H9 (cell line): ENCODE measurements around the gene PDE7B. TPM values are rescaled to one million over a fixed set of nuclear protein-coding genes. Genes with fewer than 3 reads are reported as not detected.

Experiments
- DNase-seq: peaks from one replicate; pipeline ENCODE4 v3.0.0-alpha.2; 2017
- H2AFZ ChIP-seq: one replicate; pipeline ENCODE4 v1.6.1; 2013; ENCODE audit warnings: mild to moderate bottlenecking, low read length, control low read depth, moderate library complexity
- H2AK5ac ChIP-seq: 2 replicates; pipeline ENCODE4 v1.6.1; 2013; ENCODE audit warnings: low read length, control low read depth, mixed read lengths; ENCODE audit not compliant: insufficient read length
- H2BK120ac ChIP-seq: one replicate; pipeline ENCODE4 v1.6.1; 2013; ENCODE audit warnings: low read depth, mild to moderate bottlenecking, low read length, control low read depth, inconsistent platforms; ENCODE audit not compliant: poor library complexity, severe bottlenecking
- H2BK12ac ChIP-seq: 2 replicates; pipeline ENCODE4 v1.6.1; 2013; ENCODE audit warnings: low read length, control low read depth, mixed read lengths, low read depth; ENCODE audit not compliant: insufficient read length
- H2BK15ac ChIP-seq: 2 replicates; pipeline ENCODE4 v1.6.1; 2013; ENCODE audit warnings: low read depth, low read length, control low read depth
- H2BK20ac ChIP-seq: one replicate; pipeline ENCODE4 v1.6.1; 2013; ENCODE audit warnings: low read depth, mild to moderate bottlenecking, low read length, control low read depth, inconsistent platforms; ENCODE audit not compliant: poor library complexity, severe bottlenecking
- H2BK5ac ChIP-seq: 2 replicates; pipeline ENCODE4 v1.6.1; 2013; ENCODE audit warnings: low read length, control low read depth, mixed read lengths; ENCODE audit not compliant: insufficient read length
- H3K14ac ChIP-seq: 2 replicates; pipeline ENCODE4 v1.6.1; 2013; ENCODE audit warnings: low read length, control low read depth; ENCODE audit not compliant: insufficient read depth
- H3K18ac ChIP-seq: 2 replicates; pipeline ENCODE4 v1.6.1; 2013; ENCODE audit warnings: low read depth, mild to moderate bottlenecking, mixed read lengths, low read length, control low read depth; ENCODE audit not compliant: insufficient read length
- H3K23ac ChIP-seq: 2 replicates; pipeline ENCODE4 v1.6.1; 2013; ENCODE audit warnings: low read length, control low read depth, mixed read lengths, low read depth; ENCODE audit not compliant: insufficient read length
- H3K23me2 ChIP-seq: 2 replicates; pipeline ENCODE4 v1.6.1; 2013; ENCODE audit warnings: low read depth, mild to moderate bottlenecking, mixed read lengths, low read length, control low read depth; ENCODE audit not compliant: insufficient read length, poor library complexity, severe bottlenecking
- H3K27ac ChIP-seq: 2 replicates; pipeline ENCODE4 v1.5.1; 2013; ENCODE audit warnings: low read length, control low read depth, mixed read lengths, low read depth; ENCODE audit not compliant: insufficient read length
- H3K27me3 ChIP-seq: 2 replicates; pipeline ENCODE4 v1.6.1; 2013; ENCODE audit warnings: low read length, control low read depth, inconsistent platforms; ENCODE audit not compliant: insufficient read depth
- H3K4ac ChIP-seq: 2 replicates; pipeline ENCODE4 v1.6.1; 2013; ENCODE audit warnings: low read depth, mild to moderate bottlenecking, control low read depth, inconsistent platforms, low read length, moderate library complexity
- H3K4me1 ChIP-seq: 2 replicates; pipeline ENCODE4 v1.6.1; 2013; ENCODE audit warnings: low read length, control low read depth, inconsistent platforms; ENCODE audit not compliant: insufficient read depth
- H3K4me2 ChIP-seq: 2 replicates; pipeline ENCODE4 v1.6.1; 2013; ENCODE audit warnings: low read length, control low read depth, mixed read lengths; ENCODE audit not compliant: insufficient read length, insufficient read depth
- H3K56ac ChIP-seq: 2 replicates; pipeline ENCODE4 v1.6.1; 2013; ENCODE audit warnings: low read depth, mild to moderate bottlenecking, mixed read lengths, low read length, control low read depth; ENCODE audit not compliant: insufficient read length
- H3K79me1 ChIP-seq: 2 replicates; pipeline ENCODE4 v1.6.1; 2013; ENCODE audit warnings: low read depth, mild to moderate bottlenecking, moderate library complexity, low read length, control low read depth, inconsistent platforms; ENCODE audit not compliant: insufficient read depth, poor library complexity, severe bottlenecking
- H3K79me2 ChIP-seq: 2 replicates; pipeline ENCODE4 v1.6.1; 2013; ENCODE audit warnings: low read length, control low read depth, inconsistent platforms; ENCODE audit not compliant: insufficient read depth
- H3K9ac ChIP-seq: 2 replicates; pipeline ENCODE4 v1.6.1; 2013; ENCODE audit warnings: low read length, control low read depth, mixed read lengths; ENCODE audit not compliant: insufficient read length; ENCODE audit errors: extremely low read depth
- H3K9me3 ChIP-seq: one replicate; pipeline ENCODE4 v1.6.1; 2013; ENCODE audit warnings: low read depth, low read length, inconsistent platforms; ENCODE audit not compliant: control insufficient read depth
- H3T11ph ChIP-seq: one replicate; pipeline ENCODE4 v1.6.1; 2013; ENCODE audit warnings: mild to moderate bottlenecking, low read length, control low read depth, inconsistent platforms
- H4K20me1 ChIP-seq: one replicate; pipeline ENCODE4 v1.6.1; 2013; ENCODE audit not compliant: control insufficient read depth, insufficient read length, insufficient read depth
- H4K5ac ChIP-seq: 2 replicates; pipeline ENCODE4 v1.6.1; 2013; ENCODE audit warnings: low read depth, mild to moderate bottlenecking, mixed read lengths, low read length, control low read depth; ENCODE audit not compliant: insufficient read length
- H4K8ac ChIP-seq: replicated peaks from 2 replicates; pipeline ENCODE4 v1.6.1; 2013; ENCODE audit warnings: low read length, control low read depth, mixed read lengths, low read depth; ENCODE audit not compliant: insufficient read length
- H4K91ac ChIP-seq: 2 replicates; pipeline ENCODE4 v1.6.1; 2013; ENCODE audit warnings: low read depth, mild to moderate bottlenecking, moderate library complexity, mixed read lengths, low read length, control low read depth; ENCODE audit not compliant: insufficient read length
- H3K27ac Mint-ChIP-seq, 3 experiments: 2 replicates in 2 of 3; 3 replicates in 1 of 3; pipeline ENCODE4 v1.8.0; 2020 to 2021; ENCODE audit warnings: mixed read lengths in 3 of 3, mild to moderate bottlenecking in 1 of 3, moderate library complexity in 1 of 3
- H3K27me3 Mint-ChIP-seq: 2 replicates; pipeline ENCODE4 v1.8.0; 2021; ENCODE audit warnings: low read depth, mild to moderate bottlenecking, moderate library complexity, mixed read lengths
- H3K36me3 Mint-ChIP-seq, 3 experiments: 2 replicates in 2 of 3; 3 replicates in 1 of 3; pipeline ENCODE4 v1.8.0; 2020 to 2021; ENCODE audit warnings: low read depth in 3 of 3, mixed read lengths in 3 of 3; ENCODE audit not compliant: insufficient read depth in 1 of 3
- H3K4me1 Mint-ChIP-seq, 2 experiments: 2 replicates each; pipeline ENCODE4 v1.8.0; 2020; ENCODE audit warnings: mixed read lengths in 2 of 2
- H3K4me3 Mint-ChIP-seq, 2 experiments: 2 replicates in 1 of 2; 3 replicates in 1 of 2; pipeline ENCODE4 v1.8.0; 2020 to 2021; ENCODE audit warnings: mild to moderate bottlenecking in 2 of 2, mixed read lengths in 2 of 2, moderate library complexity in 1 of 2
- H3K9me3 Mint-ChIP-seq, 2 experiments: 2 replicates in 1 of 2; 3 replicates in 1 of 2; pipeline ENCODE4 v1.8.0; 2020; ENCODE audit warnings: mild to moderate bottlenecking in 2 of 2, mixed read lengths in 2 of 2, moderate library complexity in 1 of 2
- WGBS: extraction: QIAGEN DNeasy Blood & Tissue Kit; methylation state at CpG from one replicate; pipeline ENCODE4 v1.1.7; 2013; ENCODE audit warnings: missing lambda C conversion rate, low lambda C conversion rate, mixed read lengths; ENCODE audit not compliant: insufficient read length; ENCODE audit errors: extremely low coverage; 5-methylcytosine and 5-hydroxymethylcytosine counted together
- total RNA-seq: library from RNA; stranded (reverse); gene quantifications from 2 replicates; pipeline ENCODE4 v1.2.1, GENCODE V29; 2021
- TF ChIP-seq, protein P1 (sequence below): fragments of 200-600 bp; sonication (generic); conservative IDR thresholded peaks from 3 replicates; pipeline ENCODE4 v1.8.0; 2021; ENCODE audit warnings: antibody characterized with exemption, mild to moderate bottlenecking

PDE7B gene
- total RNA-seq, 1 experiment from 2014 or later, result not detected

DNA sequence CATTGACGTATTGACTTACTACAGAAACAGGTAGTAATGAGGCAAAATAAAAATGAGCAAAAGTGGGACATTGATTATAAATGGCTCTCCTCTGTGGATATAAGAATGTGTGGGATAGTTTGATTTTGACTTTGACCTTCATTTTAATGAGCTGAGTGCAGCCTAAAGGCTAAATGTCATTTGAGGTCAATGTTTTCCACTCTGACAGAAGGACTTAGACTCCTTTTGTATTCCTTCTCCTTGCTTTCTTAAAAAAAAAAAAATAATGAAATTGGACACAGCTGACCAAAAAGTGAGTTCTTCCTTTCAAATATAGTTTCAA, 330.0 kb downstream of the PDE7B start:
- H4K91ac ChIP-seq, result no peak overlapping the region
- Mint-ChIP-seq H3K9me3 (no peaks in the 10 kb centered on the region), H3K4me3 (no peak overlapping the region), H3K4me1 (no peaks in the 10 kb centered on the region), H3K36me3 (no peaks in the 10 kb centered on the region), H3K27me3 (no peaks in the 10 kb centered on the region), H3K27ac (no peak overlapping the region)
- no peaks in the 10 kb centered on the region for H3K9me3 ChIP-seq
- no peak overlapping the region for H2BK5ac ChIP-seq
- no peak overlapping the region for H4K8ac ChIP-seq
- no peak overlapping the region for H3K56ac ChIP-seq
- H2AK5ac ChIP-seq, result no peak overlapping the region
- no peak overlapping the region for H3K4ac ChIP-seq
- DNase-seq, result no peak
- no peak overlapping the region for H3K14ac ChIP-seq
- no peak overlapping the region for H2AFZ ChIP-seq
- H3K79me1 ChIP-seq, result no peaks in the 10 kb centered on the region
- H3K4me2 ChIP-seq, result no peak overlapping the region
- H2BK20ac ChIP-seq, result no peak overlapping the region
- no peak overlapping the region for H3K23ac ChIP-seq
- no peak overlapping the region for H2BK120ac ChIP-seq
- H3K9ac ChIP-seq, result no peak overlapping the region
- no CpG with 5 or more reads among the region's 1 CpG for WGBS
- TF ChIP-seq, protein P1, sequence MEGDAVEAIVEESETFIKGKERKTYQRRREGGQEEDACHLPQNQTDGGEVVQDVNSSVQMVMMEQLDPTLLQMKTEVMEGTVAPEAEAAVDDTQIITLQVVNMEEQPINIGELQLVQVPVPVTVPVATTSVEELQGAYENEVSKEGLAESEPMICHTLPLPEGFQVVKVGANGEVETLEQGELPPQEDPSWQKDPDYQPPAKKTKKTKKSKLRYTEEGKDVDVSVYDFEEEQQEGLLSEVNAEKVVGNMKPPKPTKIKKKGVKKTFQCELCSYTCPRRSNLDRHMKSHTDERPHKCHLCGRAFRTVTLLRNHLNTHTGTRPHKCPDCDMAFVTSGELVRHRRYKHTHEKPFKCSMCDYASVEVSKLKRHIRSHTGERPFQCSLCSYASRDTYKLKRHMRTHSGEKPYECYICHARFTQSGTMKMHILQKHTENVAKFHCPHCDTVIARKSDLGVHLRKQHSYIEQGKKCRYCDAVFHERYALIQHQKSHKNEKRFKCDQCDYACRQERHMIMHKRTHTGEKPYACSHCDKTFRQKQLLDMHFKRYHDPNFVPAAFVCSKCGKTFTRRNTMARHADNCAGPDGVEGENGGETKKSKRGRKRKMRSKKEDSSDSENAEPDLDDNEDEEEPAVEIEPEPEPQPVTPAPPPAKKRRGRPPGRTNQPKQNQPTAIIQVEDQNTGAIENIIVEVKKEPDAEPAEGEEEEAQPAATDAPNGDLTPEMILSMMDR, result no peak
- H3T11ph ChIP-seq, result no peak overlapping the region
- H2BK15ac ChIP-seq, result no peak overlapping the region
- H3K23me2 ChIP-seq, result no peaks in the 10 kb centered on the region
- H3K27ac ChIP-seq, result no peak overlapping the region
- H2BK12ac ChIP-seq, result no peak overlapping the region
- no peaks in the 10 kb centered on the region for H4K20me1 ChIP-seq
- H3K27me3 ChIP-seq, result no peaks in the 10 kb centered on the region
- H3K18ac ChIP-seq, result no peak overlapping the region
- no peaks in the 10 kb centered on the region for H3K4me1 ChIP-seq
- H3K79me2 ChIP-seq, result no peaks in the 10 kb centered on the region
- H4K5ac ChIP-seq, result no peak overlapping the region
